ENCODE data around the gene PRR23A.
"Not testable (repeated sequence)": the region's sequence is repeated elsewhere in the genome, so short reads cannot be mapped to it uniquely, and the experiment has no call there.

Gene PRR23A

GRCh38 chr3:139006051-139006716 is at the start of gene PRR23A:
Gene PRR23A (minus strand): TSS chr3:139006268. CDS start chr3:139006268, 0 bp downstream.
- no peak for DNase-seq (ENCODE audit: low spot score)

DNA sequence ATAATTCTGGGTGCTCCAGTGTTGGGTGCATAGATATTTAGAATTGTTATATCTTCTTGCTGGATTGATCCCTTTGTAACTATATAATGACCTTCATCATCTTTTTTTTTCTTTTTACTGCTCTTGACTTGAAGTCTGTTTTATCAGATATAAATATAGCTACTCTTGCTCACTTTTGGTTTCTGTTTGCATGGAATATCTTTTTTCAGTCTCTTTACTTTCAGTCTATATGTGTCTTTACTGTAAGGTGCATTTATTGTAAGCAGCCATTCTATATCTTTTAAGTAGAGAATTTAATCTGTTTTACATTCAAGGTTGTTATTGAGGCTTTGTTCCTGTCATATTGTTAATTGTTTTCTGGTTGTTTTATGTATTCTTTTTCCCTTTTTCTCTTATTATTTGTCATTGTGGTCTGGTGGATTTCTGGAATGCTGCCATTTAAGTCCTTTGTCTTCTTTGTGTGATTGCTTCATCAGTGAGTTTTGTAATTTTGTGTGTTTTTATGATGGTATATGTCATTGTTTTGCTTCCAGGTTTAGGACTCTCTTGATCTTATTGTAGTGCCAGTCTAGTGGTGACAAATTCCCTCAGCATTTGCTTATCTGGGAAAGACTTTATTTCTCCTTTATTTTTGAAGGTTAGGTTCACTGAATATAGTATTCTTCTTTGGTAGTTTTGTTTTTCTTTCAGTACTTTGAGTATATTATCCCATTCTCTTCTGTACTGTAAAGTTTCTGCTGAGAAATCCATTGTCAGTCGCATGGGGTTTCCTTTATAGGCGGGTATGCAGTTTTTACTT is 46.9 kb upstream of the PRR23A start:
- no peak for DNase-seq (ENCODE audit: low spot score)

GRCh38 chr3:139044366-139045210 is 38.5 kb upstream of the PRR23A start, which contains the start of gene PRR23C:
Gene PRR23C (minus strand): TSS chr3:139044892. CDS start chr3:139044620, 272 bp downstream.
- no peak for DNase-seq (ENCODE audit: low spot score)

DNA sequence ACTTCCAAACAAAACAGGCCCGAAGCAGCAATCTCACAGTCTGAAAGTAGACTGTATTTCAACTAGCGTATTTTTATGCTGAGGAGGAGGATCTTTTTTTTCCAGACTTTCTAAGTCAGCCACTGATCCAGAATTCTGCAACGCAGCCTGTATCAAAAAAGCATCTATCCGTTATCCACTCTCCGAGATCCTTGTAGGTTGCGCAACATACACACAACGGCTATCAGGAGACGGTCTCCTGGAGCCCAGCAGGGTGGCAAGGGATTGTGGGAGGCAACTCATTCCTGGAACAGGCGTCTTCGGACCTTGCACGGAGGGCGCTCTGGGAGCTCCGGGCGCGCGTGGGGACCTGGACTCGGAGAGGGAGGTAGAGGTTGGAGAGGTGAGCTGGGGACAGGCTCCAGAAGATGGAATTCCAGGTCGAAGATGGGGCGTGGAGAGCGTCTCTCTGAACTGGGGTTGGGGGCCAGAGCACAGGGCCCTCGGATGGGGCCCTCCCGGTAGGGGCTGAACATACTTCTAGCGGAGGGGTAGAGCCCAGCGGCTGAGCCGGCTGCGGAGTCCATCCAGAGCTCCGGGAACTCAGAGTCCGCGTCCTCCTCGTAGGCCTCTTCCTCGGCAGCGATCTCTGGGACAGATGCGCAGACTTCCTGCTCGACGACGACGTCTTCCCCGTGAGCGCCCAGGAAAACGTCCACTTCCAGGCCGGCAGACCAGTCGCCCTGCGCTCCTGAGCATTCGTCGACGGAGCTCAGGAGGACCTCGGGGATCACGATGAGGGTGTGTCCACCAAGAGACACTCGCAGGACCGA is 37.7 kb upstream of the PRR23A start:
- DNase-seq (ENCODE audit: low spot score), result no peak

DNA sequence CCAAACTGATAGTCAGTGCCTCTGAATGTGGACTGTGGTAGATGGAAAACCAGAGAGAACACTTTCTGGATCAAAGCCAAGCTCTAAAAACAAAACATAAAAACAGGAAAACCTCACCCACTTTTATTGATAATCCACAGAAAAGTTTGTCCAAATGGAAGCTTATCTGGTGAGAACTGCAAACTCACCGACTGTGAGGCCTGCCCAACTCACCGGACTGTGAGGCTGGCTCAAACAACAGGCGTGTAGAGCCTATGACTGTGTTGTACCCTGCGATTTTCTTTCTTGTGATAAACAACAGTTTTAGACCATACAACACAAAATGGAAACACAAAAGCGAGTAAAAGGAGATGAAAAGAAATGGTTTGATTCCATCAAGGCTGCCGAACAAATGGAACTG is 31.4 kb upstream of the PRR23A start:
- DNase-seq (ENCODE audit: low spot score), result no peak

- DNase-seq (ENCODE audit: low spot score), result no peak
Observed at GRCh38 chr3:139032326-139033002, 26.4 kb upstream of the PRR23A start.

- DNase-seq (ENCODE audit: low spot score), result not testable (repeated sequence)
Observed at GRCh38 chr3:139030576-139030975, 24.5 kb upstream of the PRR23A start.

DNA sequence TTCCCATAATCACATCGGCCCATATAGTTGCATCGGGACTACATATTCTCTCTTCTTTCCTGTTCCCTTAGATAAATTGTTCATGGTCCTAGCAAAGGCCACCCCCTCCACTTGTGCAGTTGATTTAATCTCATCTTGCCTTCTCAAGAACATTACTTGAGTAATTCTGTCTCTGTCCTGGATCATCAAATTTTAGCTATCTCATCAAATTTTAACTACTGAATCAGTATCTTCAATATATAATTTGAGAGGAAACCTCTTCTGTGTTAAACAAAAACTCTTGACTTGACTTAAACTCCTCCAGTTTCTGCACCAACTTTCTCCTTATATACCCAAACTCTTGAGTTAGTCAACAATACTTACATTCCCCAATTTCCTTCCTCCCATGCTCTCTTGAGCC is 18.9 kb upstream of the PRR23A start:
- no peak for DNase-seq (ENCODE audit: low spot score)

- DNase-seq (ENCODE audit: low spot score), result no peak
Observed at GRCh38 chr3:139020868-139021234, 14.8 kb upstream of the PRR23A start, which contains the start of gene PRR23B. Gene PRR23B (minus strand): TSS chr3:139020926. CDS start chr3:139020661, 265 bp downstream.

- no peak for DNase-seq (ENCODE audit: low spot score)
Observed at GRCh38 chr3:139020036-139020867, 14.2 kb upstream of the PRR23A start.

GRCh38 chr3:139016430-139017048 is 10.5 kb upstream of the PRR23A start:
- no peak for DNase-seq (ENCODE audit: low spot score)

DNA sequence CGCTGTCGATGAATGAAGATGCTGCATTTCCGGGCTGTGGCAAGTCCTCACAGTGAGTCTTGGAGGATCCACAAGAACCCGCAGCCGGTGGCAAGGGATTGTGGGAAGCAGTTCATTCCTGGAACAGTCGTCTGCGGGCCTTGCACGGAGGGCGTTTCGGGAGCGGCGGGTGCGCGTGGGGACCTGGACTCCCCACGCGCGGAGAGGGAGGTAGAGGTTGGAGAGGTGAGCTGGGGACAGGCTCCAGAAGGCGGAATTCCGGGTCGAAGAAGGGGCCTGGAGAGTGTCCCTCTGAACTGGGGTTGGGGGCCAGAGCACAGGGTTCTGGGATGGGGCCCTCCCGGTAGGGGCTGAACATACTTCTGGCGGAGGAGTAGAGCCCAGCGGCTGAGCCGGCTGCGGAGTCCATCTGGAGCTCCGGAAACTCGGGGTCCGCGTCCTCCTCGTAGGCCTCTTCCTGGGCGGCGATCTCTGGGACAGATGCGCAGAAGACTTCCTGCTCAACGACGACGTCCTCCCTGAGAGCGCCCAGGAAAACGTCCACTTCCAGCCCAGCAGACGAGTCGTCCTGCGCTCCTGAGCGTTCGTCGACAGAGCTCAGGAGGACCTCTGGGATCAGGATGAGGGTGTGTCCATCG is 593 bp downstream of the PRR23A start:
- DNase-seq (ENCODE audit: low spot score), result no peak

- no peak for DNase-seq (ENCODE audit: low spot score)
Observed at GRCh38 chr3:138995706-138996105, 10.4 kb downstream of the PRR23A start.

- DNase-seq (ENCODE audit: low spot score), result no peak
Observed at GRCh38 chr3:138987181-138987580, 18.9 kb downstream of the PRR23A start.

DNA sequence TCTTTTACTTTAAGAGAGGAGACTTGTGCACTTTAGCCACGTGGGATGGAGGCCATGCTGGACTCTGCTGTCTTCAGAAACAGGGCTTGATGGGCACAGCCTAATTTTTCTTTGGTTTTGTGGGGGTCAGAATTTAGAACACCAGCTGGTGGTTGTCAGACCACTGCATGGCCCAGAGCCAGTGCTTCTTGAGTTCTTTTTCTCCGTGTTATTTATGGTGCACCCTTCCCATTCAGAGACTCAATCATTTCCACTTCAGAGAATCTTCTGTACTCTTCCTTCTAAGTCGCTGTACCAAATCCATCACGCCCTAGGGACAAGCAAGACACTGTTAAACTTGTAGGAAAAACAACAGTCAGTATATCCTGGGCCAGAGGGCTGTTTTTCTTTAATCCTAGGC is 20.1 kb downstream of the PRR23A start:
- DNase-seq (ENCODE audit: low spot score), result no peak

DNA sequence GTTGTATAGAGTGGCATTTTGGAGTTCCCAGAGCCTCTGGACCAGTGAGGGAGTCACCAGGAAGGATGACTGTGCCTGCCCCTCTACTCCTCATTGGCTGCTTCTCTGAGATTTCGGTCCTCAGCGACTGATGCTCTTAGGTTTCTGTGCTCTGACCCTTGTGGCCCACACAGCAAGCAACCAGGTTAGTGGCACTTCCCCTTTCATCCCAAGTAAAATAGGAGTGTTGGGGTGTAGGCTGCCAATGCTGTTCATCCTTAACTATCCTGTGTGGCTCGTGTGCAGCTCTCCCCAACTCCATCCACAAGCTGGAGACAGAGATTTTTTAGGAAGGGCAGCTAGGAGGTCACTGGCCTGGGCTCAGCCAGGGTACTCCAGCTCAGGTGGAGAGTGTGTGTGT is 21.3 kb downstream of the PRR23A start:
- no peak for DNase-seq (ENCODE audit: low spot score)

DNA sequence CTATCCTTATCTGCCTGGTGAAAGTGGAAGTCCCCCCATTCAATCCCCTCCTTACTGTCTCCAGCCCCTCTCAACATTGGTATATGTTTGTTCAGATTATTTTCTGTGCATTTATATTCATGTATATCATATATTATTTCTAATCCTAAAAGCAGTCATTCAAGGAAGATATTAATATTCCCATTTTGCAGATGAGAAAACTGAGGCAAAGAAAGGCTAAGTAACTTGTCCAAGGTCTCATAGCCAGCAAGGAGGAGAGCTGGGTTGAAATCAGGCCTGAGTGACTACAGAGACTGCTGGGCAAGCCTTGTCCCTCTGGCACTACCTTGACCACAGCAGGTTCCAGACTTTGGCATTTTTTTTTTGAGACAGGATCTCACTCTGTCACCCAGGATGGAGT is 30.0 kb downstream of the PRR23A start:
- no peak for DNase-seq (ENCODE audit: low spot score)

GRCh38 chr3:138975351-138975750 is 30.7 kb downstream of the PRR23A start:
- DNase-seq (ENCODE audit: low spot score), result no peak

GRCh38 chr3:138974462-138974861 is 31.6 kb downstream of the PRR23A start:
- DNase-seq (ENCODE audit: low spot score), result peak; percentile 16

Data from AG08395 (cell line).